ENCODE data around the gene KLC4. TPM values are rescaled to one million over a fixed set of nuclear protein-coding genes. Genes with fewer than 3 reads are reported as not detected.
A peak's percentile ranks its signal among the peaks of the same experiment; 100 is the strongest.
"Not testable (repeated sequence)": the region's sequence is repeated elsewhere in the genome, so short reads cannot be mapped to it uniquely, and the experiment has no call there.

The KLC4 gene
- total RNA-seq, 1 donor from 2014 or later: 21.4 TPM

DNA sequence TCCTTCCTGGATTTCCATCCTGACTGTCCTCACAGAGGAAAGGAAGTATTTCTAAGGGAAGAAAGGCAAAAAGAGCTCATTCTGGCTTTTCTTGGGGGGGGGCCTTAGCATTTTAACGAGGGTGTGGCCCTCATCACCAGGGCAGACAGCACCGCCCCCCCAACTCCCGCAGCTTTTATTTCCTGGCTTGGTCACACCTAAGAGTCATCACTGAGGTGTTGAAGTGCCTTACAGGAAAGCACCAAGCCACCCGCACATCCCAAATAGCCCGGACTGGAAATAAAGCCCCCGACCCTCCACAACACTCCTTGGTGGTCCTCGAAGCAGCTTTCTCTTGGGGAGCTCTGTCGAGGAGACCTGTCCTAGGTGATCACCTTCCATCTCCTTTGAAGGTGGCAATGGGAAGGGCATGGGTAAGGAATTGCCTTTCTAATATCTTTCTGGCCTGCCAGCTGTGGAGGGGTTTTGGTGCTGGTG, 17.9 kb downstream of the KLC4 start:
- H3K9ac ChIP-seq (ENCODE audit: low read depth in 1 of 3, low read length in 3 of 3): no peak overlapping the region
- H3K27ac ChIP-seq (ENCODE audit: low read depth, low read length): no peak overlapping the region
- peaks cover 0 to 23% (median 14%) of the 10 kb centered on the region in 3 donors for H3K27me3 ChIP-seq (ENCODE audit: control insufficient read depth in 3 of 3, insufficient read depth in 3 of 3, low read length in 3 of 3)
- no peaks in the 10 kb centered on the region for H3K9me3 ChIP-seq (ENCODE audit: control insufficient read depth in 3 of 3, low read length in 3 of 3)
- H3K36me3 ChIP-seq (ENCODE audit: control insufficient read depth in 3 of 3, insufficient read depth in 3 of 3, low read length in 3 of 3): peaks cover 12 to 19% (median 13%) of the 10 kb centered on the region in 3 donors
- peak overlapping the region in 1 of 3 donors; percentile 56 for H3K4me3 ChIP-seq (ENCODE audit: low read length in 3 of 3)
- peaks cover 4 to 11% (median 11%) of the 10 kb centered on the region in 3 donors for H3K4me1 ChIP-seq (ENCODE audit: control insufficient read depth in 3 of 3, insufficient read depth in 3 of 3, low read length in 3 of 3)

- peaks cover 4 to 11% (median 11%) of the 10 kb centered on the region in 3 donors for H3K4me1 ChIP-seq (ENCODE audit: control insufficient read depth in 3 of 3, insufficient read depth in 3 of 3, low read length in 3 of 3)
- H3K9ac ChIP-seq (ENCODE audit: low read depth in 1 of 3, low read length in 3 of 3): no peak overlapping the region
- H3K4me3 ChIP-seq (ENCODE audit: low read length in 3 of 3): no peak overlapping the region
- H3K9me3 ChIP-seq (ENCODE audit: control insufficient read depth in 3 of 3, low read length in 3 of 3): no peaks in the 10 kb centered on the region
- H3K36me3 ChIP-seq (ENCODE audit: control insufficient read depth in 3 of 3, insufficient read depth in 3 of 3, low read length in 3 of 3): peaks cover 6 to 13% (median 7%) of the 10 kb centered on the region in 3 donors
- no peak overlapping the region for H3K27ac ChIP-seq (ENCODE audit: low read depth, low read length)
- peaks cover 0 to 23% (median 14%) of the 10 kb centered on the region in 3 donors for H3K27me3 ChIP-seq (ENCODE audit: control insufficient read depth in 3 of 3, insufficient read depth in 3 of 3, low read length in 3 of 3)
These were observed 18.6 kb downstream of the KLC4 start for GRCh38 chr6:43077981-43078511.

GRCh38 chr6:43078691-43079090, 19.3 kb downstream of the KLC4 start:
- Histone ChIP-seq H3K27ac (ENCODE audit: low read depth, low read length) (no peak overlapping the region), H3K36me3 (ENCODE audit: control insufficient read depth in 3 of 3, insufficient read depth in 3 of 3, low read length in 3 of 3) (peaks cover 2 to 9% (median 3%) of the 10 kb centered on the region in 3 donors), H3K9ac (ENCODE audit: low read depth in 1 of 3, low read length in 3 of 3) (no peak overlapping the region), H3K9me3 (ENCODE audit: control insufficient read depth in 3 of 3, low read length in 3 of 3) (no peaks in the 10 kb centered on the region), H3K4me3 (ENCODE audit: low read length in 3 of 3) (no peak overlapping the region), H3K4me1 (ENCODE audit: control insufficient read depth in 3 of 3, insufficient read depth in 3 of 3, low read length in 3 of 3) (peaks cover 4 to 11% (median 11%) of the 10 kb centered on the region in 3 donors), H3K27me3 (ENCODE audit: control insufficient read depth in 3 of 3, insufficient read depth in 3 of 3, low read length in 3 of 3) (peaks cover 0 to 23% (median 14%) of the 10 kb centered on the region in 3 donors)

GRCh38 chr6:43081043-43081442, 21.6 kb downstream of the KLC4 start:
- Histone ChIP-seq H3K36me3 (ENCODE audit: control insufficient read depth in 3 of 3, insufficient read depth in 3 of 3, low read length in 3 of 3) (no peaks in the 10 kb centered on the region), H3K4me3 (ENCODE audit: low read length in 3 of 3) (no peak overlapping the region), H3K9me3 (ENCODE audit: control insufficient read depth in 3 of 3, low read length in 3 of 3) (no peaks in the 10 kb centered on the region), H3K27me3 (ENCODE audit: control insufficient read depth in 3 of 3, insufficient read depth in 3 of 3, low read length in 3 of 3) (peaks cover 0 to 19% (median 14%) of the 10 kb centered on the region in 3 donors), H3K9ac (ENCODE audit: low read depth in 1 of 3, low read length in 3 of 3) (no peak overlapping the region), H3K4me1 (ENCODE audit: control insufficient read depth in 3 of 3, insufficient read depth in 3 of 3, low read length in 3 of 3) (peaks cover 0 to 8% (median 7%) of the 10 kb centered on the region in 3 donors), H3K27ac (ENCODE audit: low read depth, low read length) (no peak overlapping the region)

GRCh38 chr6:43081922-43082321, 22.5 kb downstream of the KLC4 start:
- H3K9ac ChIP-seq (ENCODE audit: low read depth in 1 of 3, low read length in 3 of 3); H3K27ac ChIP-seq (ENCODE audit: low read depth, low read length); H3K4me3 ChIP-seq (ENCODE audit: low read length in 3 of 3); H3K36me3 ChIP-seq (ENCODE audit: control insufficient read depth in 3 of 3, insufficient read depth in 3 of 3, low read length in 3 of 3); H3K4me1 ChIP-seq (ENCODE audit: control insufficient read depth in 3 of 3, insufficient read depth in 3 of 3, low read length in 3 of 3); H3K9me3 ChIP-seq (ENCODE audit: control insufficient read depth in 3 of 3, low read length in 3 of 3): not testable (repeated sequence)
- peaks cover 0 to 12% (median 11%) of the 10 kb centered on the region in 3 donors for H3K27me3 ChIP-seq (ENCODE audit: control insufficient read depth in 3 of 3, insufficient read depth in 3 of 3, low read length in 3 of 3)

GRCh38 chr6:43082806-43083655, 23.6 kb downstream of the KLC4 start:
- Histone ChIP-seq H3K27ac (ENCODE audit: low read depth, low read length) (no peak overlapping the region), H3K9me3 (ENCODE audit: control insufficient read depth in 3 of 3, low read length in 3 of 3) (no peaks in the 10 kb centered on the region), H3K4me3 (ENCODE audit: low read length in 3 of 3) (no peak overlapping the region), H3K27me3 (ENCODE audit: control insufficient read depth in 3 of 3, insufficient read depth in 3 of 3, low read length in 3 of 3) (peaks cover 0 to 1% (median under 1%) of the 10 kb centered on the region in 3 donors), H3K4me1 (ENCODE audit: control insufficient read depth in 3 of 3, insufficient read depth in 3 of 3, low read length in 3 of 3) (no peaks in the 10 kb centered on the region), H3K9ac (ENCODE audit: low read depth in 1 of 3, low read length in 3 of 3) (no peak overlapping the region), H3K36me3 (ENCODE audit: control insufficient read depth in 3 of 3, insufficient read depth in 3 of 3, low read length in 3 of 3) (no peaks in the 10 kb centered on the region)

DNA sequence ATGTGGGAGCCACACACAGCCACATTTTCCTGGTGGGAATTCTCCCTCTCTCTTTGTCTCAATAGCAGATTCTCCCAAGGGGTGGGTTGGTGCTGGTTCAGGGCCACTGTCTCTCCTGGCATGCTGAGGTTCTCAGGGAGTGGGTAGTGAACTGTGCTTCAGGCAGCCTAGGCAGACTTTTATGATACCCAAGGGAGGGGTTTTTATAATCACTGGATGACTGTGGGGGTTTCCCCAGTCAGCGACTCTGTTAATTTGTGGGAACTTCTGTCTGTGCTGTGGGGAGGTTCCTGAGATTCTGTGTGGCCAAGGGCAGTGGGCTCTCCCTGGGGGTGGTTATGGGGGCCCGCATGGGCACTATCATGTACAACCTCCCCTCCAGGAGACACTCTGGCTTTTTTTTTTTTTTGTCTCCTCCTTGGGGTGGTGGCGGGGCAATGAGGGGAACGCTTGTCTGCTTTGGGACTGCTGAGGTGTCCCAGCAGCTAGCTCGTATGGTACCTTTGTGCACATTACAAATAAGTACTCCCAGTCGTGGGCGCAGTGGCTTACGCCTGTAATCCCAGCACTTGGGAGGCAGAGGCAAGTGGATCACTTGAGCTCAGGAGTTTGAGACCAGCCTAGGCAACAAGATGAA, 26.7 kb downstream of the KLC4 start:
- no peaks in the 10 kb centered on the region for H3K4me1 ChIP-seq (ENCODE audit: control insufficient read depth in 3 of 3, insufficient read depth in 3 of 3, low read length in 3 of 3)
- no peak overlapping the region for H3K9ac ChIP-seq (ENCODE audit: low read depth in 1 of 3, low read length in 3 of 3)
- no peak overlapping the region for H3K27ac ChIP-seq (ENCODE audit: low read depth, low read length)
- no peaks in the 10 kb centered on the region for H3K9me3 ChIP-seq (ENCODE audit: control insufficient read depth in 3 of 3, low read length in 3 of 3)
- H3K36me3 ChIP-seq (ENCODE audit: control insufficient read depth in 3 of 3, insufficient read depth in 3 of 3, low read length in 3 of 3): no peaks in the 10 kb centered on the region
- no peak overlapping the region for H3K4me3 ChIP-seq (ENCODE audit: low read length in 3 of 3)
- H3K27me3 ChIP-seq (ENCODE audit: control insufficient read depth in 3 of 3, insufficient read depth in 3 of 3, low read length in 3 of 3): no peaks in the 10 kb centered on the region

DNA sequence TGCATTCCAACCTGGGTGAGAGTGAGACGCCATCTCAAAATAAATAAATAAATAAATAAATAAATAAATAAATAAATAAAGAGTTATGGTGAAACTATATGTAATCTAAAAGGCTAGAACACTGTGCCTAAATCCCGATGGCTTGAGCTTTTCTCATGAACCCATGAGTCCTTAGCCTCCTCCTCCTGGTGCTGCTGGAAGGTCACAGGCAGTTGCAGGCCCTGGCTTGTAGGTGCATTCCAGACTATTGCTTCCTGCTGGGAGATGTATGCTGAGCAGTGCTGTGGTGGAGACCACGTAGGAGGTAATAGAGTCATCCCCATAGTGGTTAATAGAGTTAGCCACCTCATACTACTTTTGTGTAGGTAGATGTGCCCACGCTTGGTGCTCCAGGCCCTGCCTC, 29.2 kb downstream of the KLC4 start:
- no peaks in the 10 kb centered on the region for H3K27me3 ChIP-seq (ENCODE audit: control insufficient read depth in 3 of 3, insufficient read depth in 3 of 3, low read length in 3 of 3)
- no peak overlapping the region for H3K9ac ChIP-seq (ENCODE audit: low read depth in 1 of 3, low read length in 3 of 3)
- H3K36me3 ChIP-seq (ENCODE audit: control insufficient read depth in 3 of 3, insufficient read depth in 3 of 3, low read length in 3 of 3): no peaks in the 10 kb centered on the region
- no peak overlapping the region for H3K4me3 ChIP-seq (ENCODE audit: low read length in 3 of 3)
- no peak overlapping the region for H3K27ac ChIP-seq (ENCODE audit: low read depth, low read length)
- H3K4me1 ChIP-seq (ENCODE audit: control insufficient read depth in 3 of 3, insufficient read depth in 3 of 3, low read length in 3 of 3): peaks cover 4 to 5% (median 4%) of the 10 kb centered on the region in 3 donors
- no peaks in the 10 kb centered on the region for H3K9me3 ChIP-seq (ENCODE audit: control insufficient read depth in 3 of 3, low read length in 3 of 3)

DNA sequence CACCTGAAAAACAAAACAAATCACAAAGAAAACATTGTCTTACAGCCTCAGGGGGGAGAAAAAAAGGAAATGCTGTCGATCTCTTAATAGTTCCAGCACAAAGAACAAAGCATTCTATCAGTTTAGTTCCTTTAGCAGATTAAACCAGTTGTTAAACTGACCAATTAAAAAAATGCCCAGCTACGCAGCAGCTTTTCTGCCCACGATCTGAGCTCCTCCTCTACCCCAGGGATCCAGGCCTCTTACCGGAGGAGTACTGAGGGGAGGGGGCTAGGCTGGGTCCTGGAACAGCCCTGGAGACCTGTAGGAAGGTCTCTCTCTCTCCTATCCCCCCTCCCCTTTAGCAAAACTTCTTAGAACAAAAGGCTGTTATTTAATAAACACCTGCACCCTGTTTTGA, 30.0 kb downstream of the KLC4 start:
- Histone ChIP-seq H3K4me1 (ENCODE audit: control insufficient read depth in 3 of 3, insufficient read depth in 3 of 3, low read length in 3 of 3) (peaks cover 6 to 8% (median 7%) of the 10 kb centered on the region in 3 donors), H3K4me3 (ENCODE audit: low read length in 3 of 3) (no peak overlapping the region), H3K27ac (ENCODE audit: low read depth, low read length) (no peak overlapping the region), H3K9ac (ENCODE audit: low read depth in 1 of 3, low read length in 3 of 3) (no peak overlapping the region), H3K27me3 (ENCODE audit: control insufficient read depth in 3 of 3, insufficient read depth in 3 of 3, low read length in 3 of 3) (no peaks in the 10 kb centered on the region), H3K36me3 (ENCODE audit: control insufficient read depth in 3 of 3, insufficient read depth in 3 of 3, low read length in 3 of 3) (no peaks in the 10 kb centered on the region), H3K9me3 (ENCODE audit: control insufficient read depth in 3 of 3, low read length in 3 of 3) (no peaks in the 10 kb centered on the region)

All from skeletal muscle tissue (tissue), 4 donors.